ENCODE measurements around the gene ARFGAP3. TPM values are rescaled to one million over a fixed set of nuclear protein-coding genes. Genes with fewer than 3 reads are reported as not detected.
A peak's percentile ranks its signal among the peaks of the same experiment; 100 is the strongest.

The ARFGAP3 gene
- total RNA-seq, 1 experiment from 2014 or later = 15.0 TPM

DNA sequence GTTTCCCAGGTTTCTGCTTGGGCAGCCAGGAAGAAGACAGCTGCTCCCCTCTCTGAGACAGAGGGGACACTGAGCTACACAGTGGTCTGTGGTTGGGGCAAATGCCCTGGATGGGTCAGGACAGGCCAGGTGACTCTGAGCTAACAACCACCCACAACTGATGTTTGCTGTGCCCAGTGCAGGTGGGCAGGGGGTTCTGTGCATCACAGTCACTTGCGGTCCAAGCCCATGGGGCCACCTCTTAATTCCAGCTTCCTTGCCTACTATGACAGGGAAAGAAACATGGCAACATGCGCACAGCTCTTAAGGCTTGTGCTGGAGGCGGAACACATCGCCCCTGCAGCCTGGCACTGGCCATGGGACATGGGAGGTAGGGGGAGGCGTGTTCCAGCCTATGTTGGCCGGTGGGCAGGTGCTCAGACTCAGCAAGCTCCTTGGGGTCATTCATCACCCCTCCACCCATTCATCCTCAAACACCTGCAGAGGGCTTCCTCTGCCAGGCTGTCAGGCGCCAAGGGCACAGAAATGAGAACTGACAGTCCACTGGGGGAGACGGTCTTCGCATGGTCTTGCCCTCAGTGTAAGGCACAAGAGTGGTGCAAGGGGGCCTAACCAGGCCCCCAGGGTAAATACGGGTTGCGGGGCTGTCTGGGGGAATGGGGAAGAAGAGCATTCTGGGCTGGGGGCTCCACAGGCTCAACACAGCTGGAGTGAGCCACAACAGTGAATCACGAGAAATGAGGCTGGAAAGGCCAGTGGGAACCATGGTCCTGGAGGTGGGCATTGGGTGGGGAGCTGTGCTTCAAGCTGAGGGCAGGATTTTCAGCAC, 55.6 kb downstream of the ARFGAP3 start:
- H3K4ac ChIP-seq (ENCODE audit: low read depth, low read length) = no peak overlapping the region
- peak overlapping the region in 1 of 3 experiments; percentile 76; a peak in 1 of 7 replicates for H3K27ac Mint-ChIP-seq

More for the DNA sequence above, 55.6 kb downstream of the ARFGAP3 start:
- Histone ChIP-seq H2BK120ac (ENCODE audit: low read depth, low read length, poor library complexity, severe bottlenecking) (no peak overlapping the region), H3K23ac (ENCODE audit: insufficient read length, low read depth, low read length) (no peak overlapping the region), H3K56ac (ENCODE audit: insufficient read length, low read depth, low read length) (no peak overlapping the region), H3K18ac (ENCODE audit: insufficient read length, low read depth, low read length) (no peak overlapping the region), H2AFZ (ENCODE audit: low read length) (no peak overlapping the region), H4K91ac (ENCODE audit: insufficient read length, low read depth, low read length) (no peak overlapping the region), H3K27me3 (ENCODE audit: insufficient read depth, low read length) (no peaks in the 10 kb centered on the region), H3K4me1 (ENCODE audit: insufficient read depth, low read length) (peaks cover 5% of the 10 kb centered on the region; the same call in 1 of the 2 replicates), H3K4me2 (ENCODE audit: insufficient read depth, insufficient read length, low read length) (no peak overlapping the region), H3K79me1 (ENCODE audit: insufficient read depth, low read depth, low read length, poor library complexity, severe bottlenecking) (no peaks in the 10 kb centered on the region), H4K20me1 (ENCODE audit: control insufficient read depth, insufficient read depth, insufficient read length) (no peaks in the 10 kb centered on the region), H3T11ph (ENCODE audit: low read length) (no peak overlapping the region), H2BK20ac (ENCODE audit: low read depth, low read length, poor library complexity, severe bottlenecking) (no peak overlapping the region), H3K14ac (ENCODE audit: insufficient read depth, low read length) (no peak overlapping the region; the same call in 1 of the 2 replicates), H3K9ac (ENCODE audit: extremely low read depth, insufficient read length, low read length) (no peak overlapping the region), H2BK15ac (ENCODE audit: low read depth, low read length) (no peak overlapping the region), H3K27ac (ENCODE audit: insufficient read length, low read depth, low read length) (no peak overlapping the region), H3K23me2 (ENCODE audit: insufficient read length, low read depth, low read length, poor library complexity, severe bottlenecking) (no peaks in the 10 kb centered on the region), H4K5ac (ENCODE audit: insufficient read length, low read depth, low read length) (no peak overlapping the region), H2AK5ac (ENCODE audit: insufficient read length, low read length) (no peak overlapping the region), H4K8ac (replicated peaks; ENCODE audit: insufficient read length, low read depth, low read length) (no peak overlapping the region), H3K79me2 (ENCODE audit: insufficient read depth, low read length) (no peaks in the 10 kb centered on the region), H2BK5ac (ENCODE audit: insufficient read length, low read length) (no peak overlapping the region), H2BK12ac (ENCODE audit: insufficient read length, low read depth, low read length) (no peak overlapping the region), H3K9me3 (ENCODE audit: control insufficient read depth, low read depth, low read length) (no peaks in the 10 kb centered on the region)
- no CpG with 5 or more reads among the region's 12 CpGs for WGBS (ENCODE audit: extremely low coverage, insufficient read length, low lambda C conversion rate)
- H3K36me3 Mint-ChIP-seq (ENCODE audit: insufficient read depth in 1 of 3, low read depth in 3 of 3) = peaks cover 0 to 14% (median 1%) of the 10 kb centered on the region in 3 experiments; a peak in 4 of 7 replicates
- no peaks in the 10 kb centered on the region for H3K9me3 Mint-ChIP-seq
- no peaks in the 10 kb centered on the region for H3K27me3 Mint-ChIP-seq (ENCODE audit: low read depth)
- DNase-seq = peak; percentile 19
- peaks cover 15 to 26% of the 10 kb centered on the region in 2 experiments for H3K4me1 Mint-ChIP-seq
- no peak overlapping the region for H3K4me3 Mint-ChIP-seq
- no peak for TF ChIP-seq CTCF (conservative IDR thresholded peaks at IDR 0.05)

All from H9 (cell line).